ENCODE results near the gene CYB561D2. TPM values are rescaled to one million over a fixed set of nuclear protein-coding genes. Genes with fewer than 3 reads are reported as not detected.

Gene CYB561D2
- total and polyA plus RNA-seq, 9 of the 15 experiments (the other 6 are each of a cell fraction or from before 2014, with no cell fraction given): 4.2 to 16.6 (median 9.4) TPM

GRCh38 chr3:50353245-50354004 is 2.8 kb downstream of the CYB561D2 start:
- ATAC-seq (no peak), FAIRE-seq (no peak), DNase-seq (ENCODE audit: extremely low read depth in 1 of 4, low spot score in 3 of 4) (no peak)
- peaks cover 30% of the 10 kb centered on the region; the same call in 1 of the 2 replicates for H4K20me1 ChIP-seq (replicated peaks; ENCODE audit: control insufficient read depth, insufficient read depth, low read length)
- TF ChIP-seq POLR2A (conservative IDR thresholded peaks at IDR 0.05) (0 out of 2 replicates have a peak, but pooled peaks have one; percentile 18), MTA2 (IDR thresholded peaks at IDR 0.05; ENCODE audit: low read depth) (no peak), CGGBP1 (CRISPR knock-in tag; IDR thresholded peaks at IDR 0.05) (no peak), RBFOX2 (IDR thresholded peaks at IDR 0.05; ENCODE audit: low read depth, low read length) (peak; percentile 46; the same call in 1 of the 2 replicates), SP2 (IDR thresholded peaks at IDR 0.05; ENCODE audit: extremely low read depth, low read depth, low read length, poor library complexity, severe bottlenecking) (no peak), AFF1 (IDR thresholded peaks at IDR 0.05; ENCODE audit: low read depth in 1 of 2, partially characterized antibody in 2 of 2) (no peak), ZNF280A (IDR thresholded peaks at IDR 0.05; ENCODE audit: low read depth, partially characterized antibody) (no peak), POLR2G (IDR thresholded peaks at IDR 0.05; ENCODE audit: low read depth, low read length) (peak; percentile 65), ZBTB8A (IDR thresholded peaks at IDR 0.05; ENCODE audit: partially characterized antibody) (no peak), ZNF785 (CRISPR knock-in tag; IDR thresholded peaks at IDR 0.05) (no peak)
- no peak overlapping the region for H3K4me2 ChIP-seq (ENCODE audit: insufficient read depth, low read length)
- BruUV-seq (replicated peaks): no TSS peak
- no peak overlapping the region for H3K27ac ChIP-seq (ENCODE audit: extremely low read depth, low read depth, low read length)
- peaks cover 57% of the 10 kb centered on the region for H3K79me2 ChIP-seq (ENCODE audit: control insufficient read depth, insufficient read depth, low read length)
- WGBS (ENCODE audit: insufficient coverage, low coverage, missing lambda C conversion rate): 95% methylated on average over 9 of the region's 12 CpGs
- no peaks in the 10 kb centered on the region for H3K9me3 ChIP-seq (replicated peaks; ENCODE audit: control insufficient read depth, insufficient read depth, low read depth, low read length)
- ChIA-PET POLR2A (interaction anchor here (0.6 to 1.8 kb wide), 11 partner anchors 11 to 181 kb away, joined by 3 to 5 read pairs (median 3); no protein-coding TSS in a partner anchor), CTCF (ENCODE audit: low intra/inter-chr PET ratio) (interaction anchor here (0.6 kb wide), 1 partner anchor 162 kb away, joined by 3 read pairs; no protein-coding TSS in a partner anchor)
- peaks cover 53% of the 10 kb centered on the region; the same call in 2 of the 3 replicates for H3K36me3 ChIP-seq (ENCODE audit: control insufficient read depth, insufficient read depth, low read length)
- in situ Hi-C loops (cut with MboI) (no loop called here), intact Hi-C loops (cut with micrococcal nuclease) (no loop called here)
- no peaks in the 10 kb centered on the region for H3K27me3 ChIP-seq (ENCODE audit: control insufficient read depth in 2 of 2, insufficient read depth in 2 of 2, low read length in 2 of 2)
- peak overlapping the region in 1 of 2 experiments; percentile 26; a peak in 2 of 4 replicates for H3K9ac ChIP-seq (ENCODE audit: insufficient read depth in 1 of 2, low read depth in 2 of 2, low read length in 2 of 2)
- H3K4me1 ChIP-seq (replicated peaks in 1 of 2; ENCODE audit: control insufficient read depth in 2 of 2, insufficient read depth in 2 of 2, low read length in 2 of 2): peaks cover 30 to 50% of the 10 kb centered on the region in 2 experiments; a peak in 4 of 5 replicates
- H3K9me1 ChIP-seq (ENCODE audit: control insufficient read depth, insufficient read depth, low read length): peaks cover 6% of the 10 kb centered on the region
- H2AFZ ChIP-seq (ENCODE audit: low read depth, low read length): no peak overlapping the region
- H3K4me3 ChIP-seq: no peak overlapping the region
